IPS-15b (cell line): ENCODE results near the gene DENND1A.
"Not testable (repeated sequence)": the region's sequence is repeated elsewhere in the genome, so short reads cannot be mapped to it uniquely, and the experiment has no call there.

Experiments
- H3K27me3 ChIP-seq: one replicate; pipeline ENCODE4 v1.6.1; 2013; ENCODE audit warnings: low read length; ENCODE audit not compliant: control insufficient read depth, insufficient read depth
- H3K36me3 ChIP-seq: one replicate; pipeline ENCODE4 v1.6.1; 2013; ENCODE audit warnings: low read length; ENCODE audit not compliant: control insufficient read depth, insufficient read depth
- H3K4me1 ChIP-seq: one replicate; pipeline ENCODE4 v1.6.1; 2013; ENCODE audit warnings: mild to moderate bottlenecking, low read length; ENCODE audit not compliant: control insufficient read depth, insufficient read depth
- H3K4me3 ChIP-seq: one replicate; pipeline ENCODE4 v1.5.1; 2013; ENCODE audit warnings: low read depth, low read length
- H3K9ac ChIP-seq: one replicate; pipeline ENCODE4 v1.6.1; 2013; ENCODE audit warnings: low read depth, mild to moderate bottlenecking, low read length
- H3K9me3 ChIP-seq: one replicate; pipeline ENCODE4 v1.6.1; 2013; ENCODE audit warnings: mild to moderate bottlenecking, low read length; ENCODE audit not compliant: control insufficient read depth, insufficient read depth

DENND1A gene

DNA sequence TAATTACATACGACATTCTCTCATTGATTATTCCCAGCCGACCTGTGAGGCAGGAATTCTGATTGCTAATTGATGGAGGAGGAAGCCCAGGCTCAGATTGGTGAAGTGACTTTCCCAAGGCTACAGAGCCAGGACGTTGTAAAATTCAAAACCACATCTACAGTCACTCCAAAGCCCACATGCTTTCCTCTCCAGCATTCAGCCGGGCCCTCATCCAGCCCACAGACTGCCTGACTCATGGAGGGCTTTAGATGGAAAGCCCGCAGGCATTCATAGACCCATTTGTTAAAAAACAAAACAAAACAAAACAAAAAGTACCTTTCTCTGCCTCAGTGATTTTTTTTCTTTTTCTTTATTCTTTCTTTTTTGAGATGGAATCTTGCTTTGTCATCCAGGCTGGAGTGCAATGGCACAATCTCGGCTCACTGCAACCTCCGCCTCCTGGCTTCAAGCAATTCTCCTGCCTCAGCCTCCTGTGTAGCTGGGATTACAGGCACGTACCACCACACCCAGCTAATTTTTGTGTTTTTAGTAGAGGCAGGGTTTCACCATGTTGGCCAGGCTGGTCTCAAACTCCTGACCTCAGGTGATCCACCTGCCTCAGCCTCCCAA is 596.8 kb downstream of the DENND1A start:
- H3K27me3 ChIP-seq, H3K4me1 ChIP-seq, H3K36me3 ChIP-seq, H3K4me3 ChIP-seq, H3K9me3 ChIP-seq, H3K9ac ChIP-seq: not testable (repeated sequence)

DNA sequence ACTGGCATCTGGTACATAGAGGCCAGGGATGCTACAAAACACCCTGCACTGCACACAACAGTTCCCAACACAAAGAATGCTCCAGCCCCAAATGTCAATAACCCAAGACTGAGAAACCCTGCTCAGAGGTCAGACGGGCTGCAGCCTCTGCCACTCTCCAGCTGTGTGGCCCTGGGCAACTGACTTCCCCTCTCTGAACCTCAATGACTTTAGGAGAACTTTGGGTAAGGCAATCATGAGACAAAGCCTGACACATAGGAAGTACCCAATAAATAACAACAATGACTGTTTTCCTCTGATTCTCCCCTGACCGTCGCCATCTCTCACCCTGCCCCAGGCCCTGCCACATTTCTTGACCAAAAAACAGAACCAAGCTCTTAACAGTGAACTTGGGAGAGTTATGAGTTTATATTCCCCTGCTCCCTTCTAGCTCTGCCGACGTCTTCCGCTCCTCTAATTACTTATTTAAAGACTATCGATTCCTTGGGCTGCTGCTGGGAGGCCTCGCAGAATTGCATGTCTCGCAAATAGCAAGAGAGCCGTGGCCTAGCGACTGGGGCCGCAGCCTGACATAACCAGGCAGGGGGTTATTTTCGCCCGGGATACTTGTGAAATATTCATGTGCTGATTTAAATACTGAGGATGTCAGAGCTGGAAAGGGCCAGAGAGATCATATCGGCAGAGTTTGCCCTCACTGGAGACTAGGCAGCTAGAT is 598.4 kb downstream of the DENND1A start:
- H3K4me1 ChIP-seq = peaks cover 9% of the 10 kb centered on the region
- no peak overlapping the region for H3K9ac ChIP-seq
- no peaks in the 10 kb centered on the region for H3K27me3 ChIP-seq
- no peak overlapping the region for H3K4me3 ChIP-seq
- H3K36me3 ChIP-seq = no peaks in the 10 kb centered on the region
- no peaks in the 10 kb centered on the region for H3K9me3 ChIP-seq
